ENCODE measurements around the gene OR6B1. TPM values are rescaled to one million over a fixed set of nuclear protein-coding genes. Genes with fewer than 3 reads are reported as not detected.

OR6B1 gene
- total and polyA plus RNA-seq, 2 of the 8 experiments (the other 6 are each of a cell fraction or from before 2014, with no cell fraction given) = not detected

DNA sequence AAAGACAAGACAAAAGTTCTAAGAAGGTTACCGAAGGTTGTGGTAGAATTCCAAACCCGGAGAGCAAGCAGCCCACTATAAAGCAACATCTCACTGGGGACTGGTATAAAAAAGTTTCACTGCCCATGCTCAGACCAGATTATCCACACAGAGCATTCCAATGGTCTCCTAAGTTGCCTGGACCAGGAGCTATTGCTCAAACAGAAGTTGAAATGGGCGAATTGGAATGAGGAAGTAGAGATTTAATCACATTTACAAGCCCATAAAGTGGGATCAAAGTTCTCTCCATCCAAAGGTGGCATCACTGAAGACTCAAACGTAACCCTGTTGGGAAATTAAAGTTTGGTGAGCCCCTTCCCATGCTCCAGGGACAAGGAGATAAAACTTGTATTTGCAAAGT is 25.7 kb upstream of the OR6B1 start (continued):
- TF ChIP-seq TAF7 (optimal IDR thresholded peaks at IDR 0.05; ENCODE audit: borderline replicate concordance, low read depth, low read length) = no peak
- no peak for TF ChIP-seq BACH1 (IDR thresholded peaks at IDR 0.05; ENCODE audit: low read length)
- TF ChIP-seq NRF1 (IDR thresholded peaks at IDR 0.05; ENCODE audit: low read depth, low read length) = no peak
- TF ChIP-seq CHD2 (IDR thresholded peaks at IDR 0.05; ENCODE audit: low read length) = no peak
- TF ChIP-seq HDAC2 (IDR thresholded peaks at IDR 0.05; ENCODE audit: borderline replicate concordance in 1 of 2, low read depth in 2 of 2, low read length in 2 of 2) = no peak

All from H1 (cell line).